ENCODE data around the gene COX4I1.
"Not testable (repeated sequence)": the region's sequence is repeated elsewhere in the genome, so short reads cannot be mapped to it uniquely, and the experiment has no call there.

Gene COX4I1

GRCh38 chr16:85835227-85835751 is 35.8 kb downstream of the COX4I1 start:
- in situ Hi-C loops (cut with MboI; ENCODE audit: low pct_unique_long_range_greater_than_20kb, low sequenced_read_pairs) = no loop called here
- no peak for DNase-seq

GRCh38 chr16:85835956-85836705 is 36.6 kb downstream of the COX4I1 start:
- no peak for DNase-seq
- in situ Hi-C loops (cut with MboI; ENCODE audit: low pct_unique_long_range_greater_than_20kb, low sequenced_read_pairs) = no loop called here

- no peak for DNase-seq
- in situ Hi-C loops (cut with MboI; ENCODE audit: low pct_unique_long_range_greater_than_20kb, low sequenced_read_pairs) = no loop called here
Measured at GRCh38 chr16:85836706-85837582, 37.4 kb downstream of the COX4I1 start.

GRCh38 chr16:85837654-85838053 is 38.2 kb downstream of the COX4I1 start:
- DNase-seq; in situ Hi-C loops (cut with MboI; ENCODE audit: low pct_unique_long_range_greater_than_20kb, low sequenced_read_pairs): not testable (repeated sequence)

GRCh38 chr16:85838381-85838780 is 38.9 kb downstream of the COX4I1 start:
- in situ Hi-C loops (cut with MboI; ENCODE audit: low pct_unique_long_range_greater_than_20kb, low sequenced_read_pairs) = no loop called here
- DNase-seq = no peak

GRCh38 chr16:85838876-85839585 is 39.5 kb downstream of the COX4I1 start:
- in situ Hi-C loops (cut with MboI; ENCODE audit: low pct_unique_long_range_greater_than_20kb, low sequenced_read_pairs) = no loop called here
- no peak for DNase-seq

- DNase-seq = no peak
- in situ Hi-C loops (cut with MboI; ENCODE audit: low pct_unique_long_range_greater_than_20kb, low sequenced_read_pairs) = no loop called here
Measured at GRCh38 chr16:85839681-85840240, 40.3 kb downstream of the COX4I1 start.

- in situ Hi-C loops (cut with MboI; ENCODE audit: low pct_unique_long_range_greater_than_20kb, low sequenced_read_pairs) = no loop called here
Measured at GRCh38 chr16:85840395-85840794, 40.9 kb downstream of the COX4I1 start.

GRCh38 chr16:85840801-85841200 is 41.3 kb downstream of the COX4I1 start:
- DNase-seq = no peak
- in situ Hi-C loops (cut with MboI; ENCODE audit: low pct_unique_long_range_greater_than_20kb, low sequenced_read_pairs) = no loop called here

More at GRCh38 chr16:85840395-85840794, 40.9 kb downstream of the COX4I1 start:
- DNase-seq = no peak

- in situ Hi-C loops (cut with MboI; ENCODE audit: low pct_unique_long_range_greater_than_20kb, low sequenced_read_pairs) = no loop called here
- no peak for DNase-seq
Measured at GRCh38 chr16:85842435-85842834, 42.9 kb downstream of the COX4I1 start.

- in situ Hi-C loops (cut with MboI; ENCODE audit: low pct_unique_long_range_greater_than_20kb, low sequenced_read_pairs) = no loop called here
- DNase-seq = no peak
Measured at GRCh38 chr16:85842848-85843247, 43.4 kb downstream of the COX4I1 start.

GRCh38 chr16:85843471-85844168 is 44.1 kb downstream of the COX4I1 start:
- no peak for DNase-seq
- in situ Hi-C loops (cut with MboI; ENCODE audit: low pct_unique_long_range_greater_than_20kb, low sequenced_read_pairs) = no loop called here

- in situ Hi-C loops (cut with MboI; ENCODE audit: low pct_unique_long_range_greater_than_20kb, low sequenced_read_pairs) = no loop called here
- DNase-seq = no peak
Measured at GRCh38 chr16:85844169-85844481, 44.6 kb downstream of the COX4I1 start.

GRCh38 chr16:85844786-85845185 is 45.3 kb downstream of the COX4I1 start:
- in situ Hi-C loops (cut with MboI; ENCODE audit: low pct_unique_long_range_greater_than_20kb, low sequenced_read_pairs) = no loop called here
- no peak for DNase-seq

- no peak for DNase-seq
- in situ Hi-C loops (cut with MboI; ENCODE audit: low pct_unique_long_range_greater_than_20kb, low sequenced_read_pairs) = no loop called here
Measured at GRCh38 chr16:85845266-85845665, 45.8 kb downstream of the COX4I1 start.

- in situ Hi-C loops (cut with MboI; ENCODE audit: low pct_unique_long_range_greater_than_20kb, low sequenced_read_pairs) = no loop called here
- DNase-seq = no peak
Measured at GRCh38 chr16:85846461-85846860, 47.0 kb downstream of the COX4I1 start.

- DNase-seq = no peak
- in situ Hi-C loops (cut with MboI; ENCODE audit: low pct_unique_long_range_greater_than_20kb, low sequenced_read_pairs) = no loop called here
Measured at GRCh38 chr16:85847036-85847435, 47.5 kb downstream of the COX4I1 start.

GRCh38 chr16:85847681-85848601 is 48.4 kb downstream of the COX4I1 start:
- in situ Hi-C loops (cut with MboI; ENCODE audit: low pct_unique_long_range_greater_than_20kb, low sequenced_read_pairs) = no loop called here
- no peak for DNase-seq

Measured in KBM-7 (cell line).